NCI-H1105 (cell line): Measurements from ENCODE around the gene ITGB1.
A peak's percentile ranks its signal among the peaks of the same experiment; 100 is the strongest.
"Not testable (repeated sequence)": the region's sequence is repeated elsewhere in the genome, so short reads cannot be mapped to it uniquely, and the experiment has no call there.

Experiments
- DNase-seq: peaks from one replicate; lab custom pipeline; 2025; lab: John Stamatoyannopoulos, UW

The ITGB1 gene

GRCh38 chr10:32958085-32959005 lies at the start of gene ITGB1:
Gene ITGB1, minus strand, starts transcription at chr10:32958230. Its CDS starts 22,672 bp downstream, at chr10:32935558.
- peak; percentile 75 for DNase-seq

- DNase-seq, result no peak
These were observed 48.4 kb upstream of the ITGB1 start for GRCh38 chr10:33006342-33006887.

GRCh38 chr10:33005322-33006301 lies 47.6 kb upstream of the ITGB1 start:
- peak; percentile 15 for DNase-seq

GRCh38 chr10:33001908-33002492 lies 44.0 kb upstream of the ITGB1 start:
- DNase-seq, result no peak

- DNase-seq, result not testable (repeated sequence)
These were observed 40.1 kb upstream of the ITGB1 start for GRCh38 chr10:32998060-32998581.

- DNase-seq, result no peak
These were observed 37.7 kb upstream of the ITGB1 start for GRCh38 chr10:32995751-32996150.

- no peak for DNase-seq
These were observed 37.1 kb upstream of the ITGB1 start for GRCh38 chr10:32995066-32995622.

- not testable (repeated sequence) for DNase-seq
These were observed 36.6 kb upstream of the ITGB1 start for GRCh38 chr10:32994632-32995031.

- DNase-seq, result not testable (repeated sequence)
These were observed 34.3 kb upstream of the ITGB1 start for GRCh38 chr10:32992310-32992709.

- DNase-seq, result no peak
These were observed 32.8 kb upstream of the ITGB1 start for GRCh38 chr10:32990811-32991210.

GRCh38 chr10:32988604-32989003 lies 30.6 kb upstream of the ITGB1 start:
- DNase-seq, result no peak

- no peak for DNase-seq
These were observed 29.1 kb upstream of the ITGB1 start for GRCh38 chr10:32987172-32987571.

- no peak for DNase-seq
These were observed 27.8 kb upstream of the ITGB1 start for GRCh38 chr10:32985775-32986350.

- no peak for DNase-seq
These were observed 27.3 kb upstream of the ITGB1 start for GRCh38 chr10:32985341-32985764.

- DNase-seq, result no peak
These were observed 26.1 kb upstream of the ITGB1 start for GRCh38 chr10:32984003-32984600.

- DNase-seq, result no peak
These were observed 25.2 kb upstream of the ITGB1 start for GRCh38 chr10:32982911-32983909.

GRCh38 chr10:32982293-32982709 lies 24.3 kb upstream of the ITGB1 start:
- no peak for DNase-seq

- DNase-seq, result no peak
These were observed 23.7 kb upstream of the ITGB1 start for GRCh38 chr10:32981760-32982159.
